ENCODE results near the gene SHROOM1.
"Not testable (repeated sequence)": the region's sequence is repeated elsewhere in the genome, so short reads cannot be mapped to it uniquely, and the experiment has no call there.

Gene SHROOM1

GRCh38 chr5:132856011-132856410, 25.6 kb upstream of the SHROOM1 start:
- H3K4me3 ChIP-seq (ENCODE audit: low read length, poor library complexity, severe bottlenecking), result no peak overlapping the region
- no peak for TF ChIP-seq CTCF (conservative IDR thresholded peaks at IDR 0.05; ENCODE audit: low read length)
- TF ChIP-seq EZH2phosphoT487 (IDR thresholded peaks at IDR 0.05; ENCODE audit: borderline replicate concordance), result no peak
- H3K4me2 ChIP-seq (ENCODE audit: low read depth, low read length, poor library complexity, severe bottlenecking), result no peak overlapping the region

GRCh38 chr5:132854992-132855391, 24.5 kb upstream of the SHROOM1 start:
- not testable (repeated sequence) for H3K9me2 ChIP-seq (replicated peaks; ENCODE audit: low read depth, low read length); H2AFZ ChIP-seq (ENCODE audit: low read length); H3K4me1 ChIP-seq (ENCODE audit: insufficient read depth, low read length, poor library complexity, severe bottlenecking); H3K79me2 ChIP-seq (ENCODE audit: insufficient read depth, low read length); H3F3A ChIP-seq (ENCODE audit: low read depth); H3K4me2 ChIP-seq (ENCODE audit: low read depth, low read length, poor library complexity, severe bottlenecking); H3K9ac ChIP-seq (ENCODE audit: low read depth, low read length, poor library complexity, severe bottlenecking); H3K4me3 ChIP-seq (ENCODE audit: low read length, poor library complexity, severe bottlenecking); H3K36me3 ChIP-seq (ENCODE audit: insufficient read depth, low read length); H4K20me1 ChIP-seq (ENCODE audit: insufficient read depth, low read length, poor library complexity, severe bottlenecking); H3K27me3 ChIP-seq (ENCODE audit: insufficient read depth, low read length, poor library complexity, severe bottlenecking); H3K9me3 ChIP-seq (ENCODE audit: insufficient read depth, low read depth, low read length)

More at GRCh38 chr5:132856011-132856410, 25.6 kb upstream of the SHROOM1 start:
- no peaks in the 10 kb centered on the region for H3F3A ChIP-seq (ENCODE audit: low read depth)
- H3K4me1 ChIP-seq (ENCODE audit: insufficient read depth, low read length, poor library complexity, severe bottlenecking), result peaks cover 6% of the 10 kb centered on the region
- no peak overlapping the region for H3K9ac ChIP-seq (ENCODE audit: low read depth, low read length, poor library complexity, severe bottlenecking)
- H3K9me3 ChIP-seq (ENCODE audit: insufficient read depth, low read depth, low read length), result no peaks in the 10 kb centered on the region
- H4K20me1 ChIP-seq (ENCODE audit: insufficient read depth, low read length, poor library complexity, severe bottlenecking), result no peaks in the 10 kb centered on the region
- H3K36me3 ChIP-seq (ENCODE audit: insufficient read depth, low read length), result no peaks in the 10 kb centered on the region
- H2AFZ ChIP-seq (ENCODE audit: low read length), result no peak overlapping the region
- no peaks in the 10 kb centered on the region for H3K9me2 ChIP-seq (replicated peaks; ENCODE audit: low read depth, low read length)
- no peaks in the 10 kb centered on the region for H3K27me3 ChIP-seq (ENCODE audit: insufficient read depth, low read length, poor library complexity, severe bottlenecking)
- no peaks in the 10 kb centered on the region for H3K79me2 ChIP-seq (ENCODE audit: insufficient read depth, low read length)

- no peaks in the 10 kb centered on the region for H3K27me3 ChIP-seq (ENCODE audit: insufficient read depth, low read length, poor library complexity, severe bottlenecking)
- no peaks in the 10 kb centered on the region for H3K9me3 ChIP-seq (ENCODE audit: insufficient read depth, low read depth, low read length)
- no peak overlapping the region for H2AFZ ChIP-seq (ENCODE audit: low read length)
- no peaks in the 10 kb centered on the region for H3K9me2 ChIP-seq (replicated peaks; ENCODE audit: low read depth, low read length)
- H3K4me1 ChIP-seq (ENCODE audit: insufficient read depth, low read length, poor library complexity, severe bottlenecking), result peaks cover 6% of the 10 kb centered on the region
- H4K20me1 ChIP-seq (ENCODE audit: insufficient read depth, low read length, poor library complexity, severe bottlenecking), result no peaks in the 10 kb centered on the region
- no peak overlapping the region for H3K9ac ChIP-seq (ENCODE audit: low read depth, low read length, poor library complexity, severe bottlenecking)
- H3K36me3 ChIP-seq (ENCODE audit: insufficient read depth, low read length), result no peaks in the 10 kb centered on the region
- no peak overlapping the region for H3K4me2 ChIP-seq (ENCODE audit: low read depth, low read length, poor library complexity, severe bottlenecking)
- H3K4me3 ChIP-seq (ENCODE audit: low read length, poor library complexity, severe bottlenecking), result no peak overlapping the region
- no peaks in the 10 kb centered on the region for H3K79me2 ChIP-seq (ENCODE audit: insufficient read depth, low read length)
- no peaks in the 10 kb centered on the region for H3F3A ChIP-seq (ENCODE audit: low read depth)
- TF ChIP-seq CTCF (conservative IDR thresholded peaks at IDR 0.05; ENCODE audit: low read length) (no peak), EZH2phosphoT487 (IDR thresholded peaks at IDR 0.05; ENCODE audit: borderline replicate concordance) (no peak)
Observed at GRCh38 chr5:132854301-132854700, 23.9 kb upstream of the SHROOM1 start.

- H3K4me2 ChIP-seq (ENCODE audit: low read depth, low read length, poor library complexity, severe bottlenecking), result peak overlapping the region; percentile 24
- TF ChIP-seq EZH2phosphoT487 (IDR thresholded peaks at IDR 0.05; ENCODE audit: borderline replicate concordance), result no peak
- no peak for TF ChIP-seq CTCF (conservative IDR thresholded peaks at IDR 0.05; ENCODE audit: low read length)
- no peaks in the 10 kb centered on the region for H4K20me1 ChIP-seq (ENCODE audit: insufficient read depth, low read length, poor library complexity, severe bottlenecking)
- 0 out of 2 replicates have a peak overlapping the region, but pooled peaks have one; percentile 36 for H2AFZ ChIP-seq (ENCODE audit: low read length)
- H3K9me2 ChIP-seq (replicated peaks; ENCODE audit: low read depth, low read length), result no peaks in the 10 kb centered on the region
- H3K79me2 ChIP-seq (ENCODE audit: insufficient read depth, low read length), result no peaks in the 10 kb centered on the region
- H3K4me3 ChIP-seq (ENCODE audit: low read length, poor library complexity, severe bottlenecking), result no peak overlapping the region
- no peaks in the 10 kb centered on the region for H3K36me3 ChIP-seq (ENCODE audit: insufficient read depth, low read length)
- no peaks in the 10 kb centered on the region for H3F3A ChIP-seq (ENCODE audit: low read depth)
- H3K9me3 ChIP-seq (ENCODE audit: insufficient read depth, low read depth, low read length), result no peaks in the 10 kb centered on the region
- H3K27me3 ChIP-seq (ENCODE audit: insufficient read depth, low read length, poor library complexity, severe bottlenecking), result no peaks in the 10 kb centered on the region
- H3K9ac ChIP-seq (ENCODE audit: low read depth, low read length, poor library complexity, severe bottlenecking), result no peak overlapping the region
- peaks cover 6% of the 10 kb centered on the region for H3K4me1 ChIP-seq (ENCODE audit: insufficient read depth, low read length, poor library complexity, severe bottlenecking)
Observed at GRCh38 chr5:132853790-132854189, 23.3 kb upstream of the SHROOM1 start.

Measured in Loucy (cell line).